Colonic mucosa (tissue), 4 donors: ENCODE measurements around the gene GPR32. TPM values are rescaled to one million over a fixed set of nuclear protein-coding genes. Genes with fewer than 3 reads are reported as not detected.
A peak's percentile ranks its signal among the peaks of the same experiment; 100 is the strongest.
"Not testable (repeated sequence)": the region's sequence is repeated elsewhere in the genome, so short reads cannot be mapped to it uniquely, and the experiment has no call there.

ENCODE experiments used
- DNase-seq: peaks from one replicate; pipeline ENCODE4 v3.0.0-alpha.2; 2020
- H3K27ac ChIP-seq: fragments of 200-600 bp; one replicate; pipeline ENCODE4 v1.8.0; 2021
- H3K27me3 ChIP-seq: fragments of 200-600 bp; one replicate; pipeline ENCODE4 v1.8.0; 2021
- H3K36me3 ChIP-seq: fragments of 200-600 bp; one replicate; pipeline ENCODE4 v1.8.0; 2021
- H3K4me1 ChIP-seq: fragments of 200-600 bp; one replicate; pipeline ENCODE4 v1.8.0; 2021; ENCODE audit warnings: mild to moderate bottlenecking
- H3K4me3 ChIP-seq: fragments of 200-600 bp; one replicate; pipeline ENCODE4 v1.8.0; 2021
- H3K9ac ChIP-seq, 2 donors: one replicate each; pipeline ENCODE4 v1.7.0; 2013; ENCODE audit warnings: control low read depth in 2 of 2, low read depth in 2 of 2, low read length in 2 of 2
- H3K9me3 ChIP-seq: fragments of 200-600 bp; one replicate; pipeline ENCODE4 v1.8.0; 2021
- CTCF ChIP-seq: fragments of 200-600 bp; IDR thresholded peaks from one replicate; pipeline ENCODE4 v1.8.0; 2022; ENCODE audit warnings: antibody characterized with exemption, mild to moderate bottlenecking
- intact Hi-C: fragments of 100-400 bp; cut with DNase I; formaldehyde crosslinking; loops from one replicate; pipeline ENCODE4 v1.14.1; 2022
- total RNA-seq, 2 donors: library from RNA; stranded (reverse); fragmentation: NEBNext Ultra II Directional in 1 of 2; extraction: Animal tissue kit (Norgen Biotek cat#: 25700) in 1 of 2; gene quantifications; one replicate each; pipeline ENCODE4 v1.2.1, GENCODE V29; 2021
- donor health status: healthy.
- donor health status: DM: no; HTN: no; CAD: no.
- donor health status: DM: no; HTN: no; CAD: no.

GPR32 gene
- not detected for total RNA-seq

- H3K27me3 ChIP-seq, DNase-seq, H3K9ac ChIP-seq, H3K27ac ChIP-seq, H3K36me3 ChIP-seq, H3K4me1 ChIP-seq, intact Hi-C loops, H3K4me3 ChIP-seq, H3K9me3 ChIP-seq: not testable (repeated sequence)
These were observed at the start of gene GPR32 for GRCh38 chr19:50770164-50770563. TSS of gene GPR32 (plus strand) at chr19:50770464. CDS start at chr19:50770601, 137 bp downstream.

GRCh38 chr19:50720921-50721381, 49.3 kb upstream of the GPR32 start:
- Histone ChIP-seq H3K4me1 (no peaks in the 10 kb centered on the region), H3K9me3 (no peaks in the 10 kb centered on the region), H3K27me3 (peaks cover 23% of the 10 kb centered on the region), H3K9ac (no peak overlapping the region), H3K36me3 (no peaks in the 10 kb centered on the region), H3K4me3 (no peak overlapping the region), H3K27ac (no peak overlapping the region)
- TF ChIP-seq CTCF = no peak
- intact Hi-C loops = no loop called here
- DNase-seq = no peak

- intact Hi-C loops = no loop called here
- Histone ChIP-seq H3K4me3 (no peak overlapping the region), H3K36me3 (no peaks in the 10 kb centered on the region), H3K27ac (no peak overlapping the region), H3K9ac (no peak overlapping the region), H3K4me1 (no peaks in the 10 kb centered on the region), H3K27me3 (peaks cover 23% of the 10 kb centered on the region), H3K9me3 (no peaks in the 10 kb centered on the region)
- no peak for DNase-seq
- no peak for TF ChIP-seq CTCF
These were observed 48.7 kb upstream of the GPR32 start for GRCh38 chr19:50721441-50722137.

- Histone ChIP-seq H3K36me3 (no peaks in the 10 kb centered on the region), H3K27ac (peak overlapping the region; percentile 12), H3K4me1 (no peaks in the 10 kb centered on the region), H3K4me3 (no peak overlapping the region), H3K9ac (peak overlapping the region in 1 of 2 donors; percentile 12), H3K27me3 (peaks cover 23% of the 10 kb centered on the region), H3K9me3 (no peaks in the 10 kb centered on the region)
- DNase-seq = no peak
- intact Hi-C loops = no loop called here
- no peak for TF ChIP-seq CTCF
These were observed 47.9 kb upstream of the GPR32 start for GRCh38 chr19:50722201-50723013.

GRCh38 chr19:50723069-50723468, 47.2 kb upstream of the GPR32 start, which contains the start of gene CLEC11A:
TSS of gene CLEC11A (plus strand) at chr19:50723364. CDS start at chr19:50723526, 162 bp downstream.
- H3K27me3 ChIP-seq = peaks cover 20% of the 10 kb centered on the region
- no peaks in the 10 kb centered on the region for H3K4me1 ChIP-seq
- TF ChIP-seq CTCF = no peak
- peak; percentile 54 for DNase-seq
- no peaks in the 10 kb centered on the region for H3K36me3 ChIP-seq
- peak within 1 kb of the TSS; percentile 12 for H3K27ac ChIP-seq
- peak within 1 kb of the TSS; percentile 51 for H3K4me3 ChIP-seq
- peak within 1 kb of the TSS in 1 of 2 donors; percentile 12 for H3K9ac ChIP-seq
- intact Hi-C loops = no loop called here
- no peaks in the 10 kb centered on the region for H3K9me3 ChIP-seq
